SU-DHL-6 (cell line): ENCODE results near the gene SPTBN5.

Experiments
- H2AFZ ChIP-seq: fragments of 200-600 bp; sonication (generic); 2 replicates; pipeline ENCODE4 v1.6.1; 2014; ENCODE audit warnings: low read depth, mild to moderate bottlenecking, moderate library complexity, mixed read lengths, antibody characterized with exemption, low read length; ENCODE audit not compliant: severe bottlenecking
- H3F3A ChIP-seq: fragments of 200-600 bp; shearing (Covaris generic); 2 replicates; pipeline ENCODE4 v1.6.0; 2016; ENCODE audit warnings: antibody characterized with exemption, mild to moderate bottlenecking; ENCODE audit not compliant: insufficient read depth
- H3K27ac ChIP-seq: fragments of 200-600 bp; sonication (generic); 2 replicates; pipeline ENCODE4 v1.5.1; 2016; ENCODE audit warnings: low read depth, mild to moderate bottlenecking, low read length, moderate library complexity, mixed read lengths
- H3K27me3 ChIP-seq: fragments of 200-600 bp; sonication (generic), shearing (Covaris generic); 2 replicates; pipeline ENCODE4 v1.6.0; 2014; ENCODE audit warnings: mild to moderate bottlenecking, low read length
- H3K36me3 ChIP-seq: fragments of 200-600 bp; sonication (generic); 2 replicates; pipeline ENCODE4 v1.6.1; 2014; ENCODE audit warnings: mild to moderate bottlenecking, low read length, mixed read lengths
- H3K4me2 ChIP-seq: fragments of 300-600, 200-600 bp; shearing (Covaris generic), sonication (generic); 2 replicates; pipeline ENCODE4 v1.6.0; 2014; ENCODE audit warnings: low read length, low read depth, mild to moderate bottlenecking; ENCODE audit not compliant: poor library complexity, severe bottlenecking
- H3K4me3 ChIP-seq: fragments of 200-600 bp; sonication (generic); 2 replicates; pipeline ENCODE4 v1.5.1; 2014; ENCODE audit warnings: antibody characterized with exemption, low read length, mild to moderate bottlenecking, mixed read lengths; ENCODE audit not compliant: insufficient read depth, poor library complexity, severe bottlenecking
- H3K79me2 ChIP-seq: fragments of 200-600 bp; sonication (generic); 2 replicates; pipeline ENCODE4 v1.6.1; 2014; ENCODE audit warnings: mild to moderate bottlenecking, low read length, moderate library complexity; ENCODE audit not compliant: insufficient read depth
- H3K9ac ChIP-seq: fragments of 200-600 bp; sonication (generic); 2 replicates; pipeline ENCODE4 v1.7.0; 2014; ENCODE audit warnings: mild to moderate bottlenecking, low read length
- H3K9me2 ChIP-seq: fragments of 200-600 bp; sonication (generic); replicated peaks from 2 replicates; pipeline ENCODE4 v1.6.1; 2014; ENCODE audit warnings: low read length; ENCODE audit not compliant: insufficient read depth
- H3K9me3 ChIP-seq: fragments of 200-600 bp; sonication (generic); 2 replicates; pipeline ENCODE4 v1.6.1; 2014; ENCODE audit warnings: low read length, mixed read lengths; ENCODE audit not compliant: insufficient read depth
- H4K20me1 ChIP-seq: fragments of 200-600 bp; sonication (generic); 2 replicates; pipeline ENCODE4 v1.6.1; 2014; ENCODE audit warnings: low read depth, mild to moderate bottlenecking, antibody characterized with exemption, low read length, moderate library complexity, mixed read lengths
- EZH2phosphoT487 ChIP-seq: fragments of 200-600 bp; sonication (generic), shearing (Covaris generic); conservative IDR thresholded peaks from 2 replicates; pipeline ENCODE4 v1.6.1; 2018; ENCODE audit warnings: mild to moderate bottlenecking, antibody characterized with exemption, low read length, moderate library complexity, mixed read lengths
- TF ChIP-seq, protein P1 (sequence below): fragments of 200-600 bp; sonication (generic); IDR thresholded peaks from one replicate; pipeline ENCODE4 v1.5.1; 2017; ENCODE audit warnings: antibody characterized with exemption, mild to moderate bottlenecking, low read length, moderate library complexity; ENCODE audit not compliant: insufficient read depth, poor library complexity, severe bottlenecking

Gene SPTBN5

DNA sequence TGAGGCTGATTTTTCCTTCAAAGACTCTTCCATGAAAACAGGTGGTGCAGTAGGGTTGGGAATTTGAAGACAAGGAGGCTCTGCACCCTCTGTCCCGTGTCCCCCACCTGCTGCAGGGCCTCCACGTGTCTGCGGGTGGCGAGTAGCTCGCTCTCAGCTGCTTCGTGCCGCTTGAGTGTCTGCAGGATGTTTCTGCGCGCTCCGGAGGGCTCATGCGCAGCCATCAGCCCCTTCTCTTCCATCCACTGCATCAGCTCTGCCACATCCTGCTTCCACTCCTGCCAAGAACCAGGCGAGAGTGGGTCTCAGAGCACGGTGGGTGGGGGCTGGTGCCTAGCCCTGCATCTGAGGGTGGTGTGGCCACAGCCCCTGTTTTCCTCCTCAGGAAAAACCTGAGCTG is 17.8 kb downstream of the SPTBN5 start:
- H2AFZ ChIP-seq = no peak overlapping the region
- H3K27me3 ChIP-seq = no peaks in the 10 kb centered on the region
- no peaks in the 10 kb centered on the region for H3K36me3 ChIP-seq
- H3K9me2 ChIP-seq = no peaks in the 10 kb centered on the region
- H3K4me2 ChIP-seq = no peak overlapping the region
- TF ChIP-seq, protein P1, sequence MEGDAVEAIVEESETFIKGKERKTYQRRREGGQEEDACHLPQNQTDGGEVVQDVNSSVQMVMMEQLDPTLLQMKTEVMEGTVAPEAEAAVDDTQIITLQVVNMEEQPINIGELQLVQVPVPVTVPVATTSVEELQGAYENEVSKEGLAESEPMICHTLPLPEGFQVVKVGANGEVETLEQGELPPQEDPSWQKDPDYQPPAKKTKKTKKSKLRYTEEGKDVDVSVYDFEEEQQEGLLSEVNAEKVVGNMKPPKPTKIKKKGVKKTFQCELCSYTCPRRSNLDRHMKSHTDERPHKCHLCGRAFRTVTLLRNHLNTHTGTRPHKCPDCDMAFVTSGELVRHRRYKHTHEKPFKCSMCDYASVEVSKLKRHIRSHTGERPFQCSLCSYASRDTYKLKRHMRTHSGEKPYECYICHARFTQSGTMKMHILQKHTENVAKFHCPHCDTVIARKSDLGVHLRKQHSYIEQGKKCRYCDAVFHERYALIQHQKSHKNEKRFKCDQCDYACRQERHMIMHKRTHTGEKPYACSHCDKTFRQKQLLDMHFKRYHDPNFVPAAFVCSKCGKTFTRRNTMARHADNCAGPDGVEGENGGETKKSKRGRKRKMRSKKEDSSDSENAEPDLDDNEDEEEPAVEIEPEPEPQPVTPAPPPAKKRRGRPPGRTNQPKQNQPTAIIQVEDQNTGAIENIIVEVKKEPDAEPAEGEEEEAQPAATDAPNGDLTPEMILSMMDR = no peak
- no peak for TF ChIP-seq EZH2phosphoT487
- H3K4me3 ChIP-seq = no peak overlapping the region
- H3K27ac ChIP-seq = no peak overlapping the region
- no peaks in the 10 kb centered on the region for H3F3A ChIP-seq
- no peaks in the 10 kb centered on the region for H3K9me3 ChIP-seq
- no peaks in the 10 kb centered on the region for H3K79me2 ChIP-seq
- H4K20me1 ChIP-seq = no peaks in the 10 kb centered on the region
- no peak overlapping the region for H3K9ac ChIP-seq

DNA sequence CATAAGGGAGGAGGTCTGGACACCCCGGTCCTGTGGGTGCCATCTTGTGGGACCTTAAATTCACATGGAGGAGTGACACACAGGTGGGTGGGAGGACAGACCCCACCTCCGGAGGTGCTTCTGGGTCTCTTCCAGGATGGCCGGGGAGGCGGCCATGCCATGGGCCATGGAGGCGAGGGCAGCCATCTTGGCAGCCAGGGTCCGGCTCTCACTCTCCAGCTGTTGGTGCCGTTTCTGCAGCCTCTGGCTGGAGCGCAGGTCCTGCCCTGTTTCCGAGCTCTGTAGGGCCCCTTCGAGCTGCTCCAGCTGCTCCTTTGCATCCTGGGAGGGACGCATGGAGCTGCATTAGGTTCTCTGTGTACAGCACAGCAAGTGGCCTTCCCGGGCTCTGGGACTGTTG is 19.1 kb downstream of the SPTBN5 start:
- Histone ChIP-seq H4K20me1 (no peaks in the 10 kb centered on the region), H3K36me3 (no peaks in the 10 kb centered on the region), H3K9me2 (no peaks in the 10 kb centered on the region), H3K79me2 (no peaks in the 10 kb centered on the region), H3K27ac (no peak overlapping the region), H3K9ac (no peak overlapping the region), H3K4me3 (no peak overlapping the region), H3K9me3 (no peaks in the 10 kb centered on the region), H3K27me3 (no peaks in the 10 kb centered on the region), H3F3A (no peaks in the 10 kb centered on the region), H2AFZ (no peak overlapping the region), H3K4me2 (no peak overlapping the region)
- TF ChIP-seq, protein P1 = no peak
- no peak for TF ChIP-seq EZH2phosphoT487

DNA sequence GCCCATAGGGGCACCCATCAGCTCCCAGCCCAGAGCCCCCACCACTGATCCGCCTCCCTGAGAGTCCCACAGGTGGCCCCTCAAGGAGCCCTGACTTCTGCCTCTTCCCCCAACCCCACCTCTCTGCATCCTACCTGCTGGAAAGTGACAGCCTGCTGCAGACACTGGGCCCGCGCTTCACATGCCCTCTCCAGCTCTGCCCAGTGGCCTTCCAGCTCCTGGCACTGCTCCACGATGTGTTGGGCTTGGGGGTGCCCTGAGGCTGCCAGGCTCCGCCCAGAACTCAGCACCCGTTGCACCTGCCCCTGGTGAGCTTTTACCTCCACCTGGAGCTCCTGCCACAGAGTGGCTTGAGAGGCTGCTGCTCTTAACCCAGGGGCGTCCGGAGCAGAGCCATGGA is 20.1 kb downstream of the SPTBN5 start:
- no peaks in the 10 kb centered on the region for H4K20me1 ChIP-seq
- no peaks in the 10 kb centered on the region for H3K79me2 ChIP-seq
- H3K4me2 ChIP-seq = no peak overlapping the region
- no peak overlapping the region for H3K4me3 ChIP-seq
- TF ChIP-seq EZH2phosphoT487 = no peak
- TF ChIP-seq, protein P1 = no peak
- H3K9me2 ChIP-seq = no peaks in the 10 kb centered on the region
- H3K9ac ChIP-seq = no peak overlapping the region
- H3K27ac ChIP-seq = no peak overlapping the region
- no peak overlapping the region for H2AFZ ChIP-seq
- H3F3A ChIP-seq = no peaks in the 10 kb centered on the region
- H3K9me3 ChIP-seq = no peaks in the 10 kb centered on the region
- no peaks in the 10 kb centered on the region for H3K27me3 ChIP-seq
- no peaks in the 10 kb centered on the region for H3K36me3 ChIP-seq
